SK-N-SH (cell line): ENCODE data around the gene SHMT2. TPM values are rescaled to one million over a fixed set of nuclear protein-coding genes. Genes with fewer than 3 reads are reported as not detected.

Experiments
- CTCF ChIA-PET: fragments of 300-600, 350-600 bp; formaldehyde crosslinking; extraction: SDS; loops from one replicate; lab custom pipeline; 2021; lab: Yijun Ruan, JAX
- POLR2A ChIA-PET: fragments of 350-600 bp; sonication (Branson Sonifier 250); formaldehyde crosslinking; extraction: SDS; loops from one replicate; lab custom pipeline; 2020; ENCODE audit warnings: antibody characterized with exemption, inconsistent platforms; lab: Yijun Ruan, JAX
- DNase-seq: peaks from one replicate; pipeline ENCODE4 v3.0.0; 2012
- H2AFZ ChIP-seq: fragments of 200-600 bp; sonication (generic); 2 replicates; pipeline ENCODE4 v1.8.1; 2016; ENCODE audit warnings: antibody characterized with exemption, mild to moderate bottlenecking, low read depth
- H3F3A ChIP-seq: fragments of 200-600 bp; sonication (generic); replicated peaks from 2 replicates; pipeline ENCODE3; 2016; ENCODE audit warnings: antibody characterized with exemption, mild to moderate bottlenecking; ENCODE audit not compliant: insufficient read depth
- H3K27ac ChIP-seq, 2 experiments: fragments of 200-500 bp in 1 of 2; fragments of 200-600 bp in 1 of 2; sonication (Bioruptor generic) in 1 of 2; sonication (generic), shearing (Covaris generic) in 1 of 2; 2 replicates each; pipeline versions ENCODE4 v1.5.1 to v1.6.1; 2014 to 2016; ENCODE audit warnings: low read depth in 2 of 2, inconsistent platforms in 1 of 2, low read length in 1 of 2, mild to moderate bottlenecking in 1 of 2, mixed read lengths in 1 of 2
- H3K27me3 ChIP-seq: fragments of 200-600 bp; sonication (generic), shearing (Covaris generic); 2 replicates; pipeline ENCODE4 v1.6.1; 2016; ENCODE audit warnings: mixed run types; ENCODE audit not compliant: insufficient read depth
- H3K36me3 ChIP-seq, 2 experiments: fragments of 200-500 bp in 1 of 2; fragments of 200-600 bp in 1 of 2; sonication (Bioruptor generic) in 1 of 2; sonication (generic) in 1 of 2; replicated peaks in 1 of 2; 2 replicates each; pipeline versions ENCODE3 to v1.5.1; 2014 to 2016; ENCODE audit warnings: low read length in 1 of 2, mild to moderate bottlenecking in 1 of 2; ENCODE audit not compliant: insufficient read depth in 2 of 2, control insufficient read depth in 1 of 2
- H3K4me1 ChIP-seq, 2 experiments: fragments of 200-500 bp in 1 of 2; fragments of 200-600 bp in 1 of 2; sonication (Bioruptor generic) in 1 of 2; sonication (generic), shearing (Covaris generic) in 1 of 2; 2 replicates each; pipeline versions ENCODE4 v1.5.1 to v1.6.1; 2014 to 2016; ENCODE audit warnings: low read depth in 1 of 2, low read length in 1 of 2, mixed run types in 1 of 2; ENCODE audit not compliant: insufficient read depth in 2 of 2, control insufficient read depth in 1 of 2
- H3K4me2 ChIP-seq: fragments of 200-600 bp; sonication (generic), shearing (Covaris generic); 2 replicates; pipeline ENCODE4 v1.6.1; 2017; ENCODE audit warnings: mixed run types
- H3K4me3 ChIP-seq, 2 experiments: fragments of 200-500 bp in 1 of 2; fragments of 200-600 bp in 1 of 2; sonication (Bioruptor generic) in 1 of 2; sonication (generic), shearing (Covaris generic) in 1 of 2; 2 replicates each; pipeline versions ENCODE4 v1.5.1 to v1.8.1; 2014 to 2016; ENCODE audit warnings: low read depth in 2 of 2, inconsistent platforms in 1 of 2, low read length in 1 of 2, mild to moderate bottlenecking in 1 of 2, mixed read lengths in 1 of 2, moderate library complexity in 1 of 2
- H3K79me2 ChIP-seq: fragments of 200-600 bp; sonication (generic); 2 replicates; pipeline ENCODE4 v1.8.1; 2017; ENCODE audit warnings: mild to moderate bottlenecking; ENCODE audit not compliant: insufficient read depth
- H3K9ac ChIP-seq: fragments of 200-600 bp; sonication (generic); 2 replicates; pipeline ENCODE4 v1.6.1; 2017; ENCODE audit warnings: mixed run types
- H3K9me2 ChIP-seq: fragments of 200-600 bp; sonication (generic); 2 replicates; pipeline ENCODE4 v1.6.1; 2017; ENCODE audit warnings: mixed run types
- H3K9me3 ChIP-seq: fragments of 200-600 bp; sonication (generic); 2 replicates; pipeline ENCODE4 v1.6.1; 2017; ENCODE audit warnings: mixed run types, mild to moderate bottlenecking, moderate library complexity
- H4K20me1 ChIP-seq: fragments of 200-600 bp; sonication (generic); 2 replicates; pipeline ENCODE4 v1.6.1; 2017; ENCODE audit warnings: mild to moderate bottlenecking, mixed run types; ENCODE audit not compliant: insufficient read depth
- CHD2 ChIP-seq: fragments of 150-350 bp; IDR thresholded peaks from 2 replicates; pipeline ENCODE4 v1.6.1; 2018; ENCODE audit warnings: low read length; ENCODE audit not compliant: partially characterized antibody
- ELF1 ChIP-seq: IDR thresholded peaks from 2 replicates; pipeline ENCODE4 v1.4.0; 2012
- EP300 ChIP-seq, 2 experiments: IDR thresholded peaks; 2 replicates each; pipeline versions ENCODE4 v1.4.0 to v1.6.1; 2012; ENCODE audit warnings: borderline replicate concordance in 1 of 2, low read depth in 1 of 2, low read length in 1 of 2
- EZH2phosphoT487 ChIP-seq: fragments of 200-600 bp; sonication (generic); IDR thresholded peaks from 2 replicates; pipeline ENCODE4 v1.6.1; 2017; ENCODE audit warnings: low read depth, mixed run types, mild to moderate bottlenecking, antibody characterized with exemption, moderate library complexity, borderline replicate concordance
- FOSL2 ChIP-seq: IDR thresholded peaks from 2 replicates; pipeline ENCODE4 v1.4.0; 2012; ENCODE audit warnings: low read depth, mild to moderate bottlenecking, moderate library complexity, borderline replicate concordance
- FOXJ3 ChIP-seq: sonication (generic); formaldehyde crosslinking; IDR thresholded peaks from 2 replicates; pipeline ENCODE4 v1.5.1; 2020; ENCODE audit warnings: mild to moderate bottlenecking, missing genetic modification reagents
- GATA2 ChIP-seq: sonication (generic); formaldehyde crosslinking; IDR thresholded peaks from 2 replicates; pipeline ENCODE4 v1.5.0; 2020; ENCODE audit warnings: mild to moderate bottlenecking, missing genetic modification reagents
- JUND ChIP-seq: IDR thresholded peaks from 2 replicates; pipeline ENCODE4 v1.4.0; 2012
- MAX ChIP-seq: IDR thresholded peaks from 2 replicates; pipeline ENCODE4 v1.4.0; 2012; ENCODE audit warnings: low read depth
- MEF2A ChIP-seq: IDR thresholded peaks from 2 replicates; pipeline ENCODE4 v1.4.0; 2012; ENCODE audit warnings: low read depth, borderline replicate concordance
- MXI1 ChIP-seq: IDR thresholded peaks from 2 replicates; pipeline ENCODE4 v1.6.1; 2012; ENCODE audit warnings: mild to moderate bottlenecking, low read depth, low read length, improper control_type of control experiment
- NFIC ChIP-seq: IDR thresholded peaks from 2 replicates; pipeline ENCODE4 v1.4.0; 2012; ENCODE audit warnings: borderline replicate concordance
- NRF1 ChIP-seq: IDR thresholded peaks from 2 replicates; pipeline ENCODE4 v1.6.1; 2012; ENCODE audit warnings: low read depth, mild to moderate bottlenecking, low read length
- PBX3 ChIP-seq: IDR thresholded peaks from 2 replicates; pipeline ENCODE4; 2012
- POLR2AphosphoS5 ChIP-seq: IDR thresholded peaks from 2 replicates; pipeline ENCODE4 v1.6.1; 2012; ENCODE audit warnings: low read depth, low read length
- RCOR1 ChIP-seq: fragments of 150-350 bp; IDR thresholded peaks from 2 replicates; pipeline ENCODE4 v1.6.1; 2017; ENCODE audit warnings: antibody characterized with exemption, low read length
- RFX5 ChIP-seq: IDR thresholded peaks from 2 replicates; pipeline ENCODE4 v1.6.1; 2012; ENCODE audit warnings: mild to moderate bottlenecking, improper control_type of control experiment, low read length
- RXRA ChIP-seq: IDR thresholded peaks from 2 replicates; pipeline ENCODE4 v1.4.0; 2012; ENCODE audit warnings: low read depth, mild to moderate bottlenecking, borderline replicate concordance
- SIN3A ChIP-seq: IDR thresholded peaks from 2 replicates; pipeline ENCODE4 v1.6.1; 2012; ENCODE audit warnings: low read depth, mild to moderate bottlenecking, low read length, moderate library complexity, borderline replicate concordance
- SMC3 ChIP-seq: IDR thresholded peaks from 2 replicates; pipeline ENCODE4 v1.6.1; 2012; ENCODE audit warnings: low read depth, low read length, improper control_type of control experiment
- TAF1 ChIP-seq: IDR thresholded peaks from 2 replicates; pipeline ENCODE4 v1.6.1; 2012; ENCODE audit warnings: low read depth, mild to moderate bottlenecking, low read length, moderate library complexity, borderline replicate concordance
- TCF12 ChIP-seq: IDR thresholded peaks from 2 replicates; pipeline ENCODE4 v1.4.0; 2012
- TEAD4 ChIP-seq: IDR thresholded peaks from 2 replicates; pipeline ENCODE4 v1.4.0; 2012; ENCODE audit warnings: mild to moderate bottlenecking, borderline replicate concordance; ENCODE audit not compliant: insufficient read depth
- USF1 ChIP-seq: IDR thresholded peaks from 2 replicates; pipeline ENCODE4 v1.4.0; 2012; ENCODE audit warnings: low read depth, borderline replicate concordance
- USF2 ChIP-seq: fragments of 150-350 bp; IDR thresholded peaks from 2 replicates; pipeline ENCODE4 v1.6.1; 2017; ENCODE audit warnings: antibody characterized with exemption, low read length, low read depth, borderline replicate concordance
- YY1 ChIP-seq: IDR thresholded peaks from 2 replicates; pipeline ENCODE4 v1.4.0; 2012; ENCODE audit warnings: low read depth, mild to moderate bottlenecking
- WGBS: methylation state at CpG from one replicate; pipeline ENCODE4 v1.1.6; 2017; ENCODE audit warnings: low lambda C conversion rate; 5-methylcytosine and 5-hydroxymethylcytosine counted together
- polyA plus RNA-seq, 3 experiments: library from polyadenylated mRNA; depleted of rRNA; stranded (reverse); fragments of >200 nt; gene quantifications; 2 replicates each; pipeline ENCODE4 v1.2.3, GENCODE V29; 2012
- TF ChIP-seq, protein P1 (sequence below): fragments of 150-350 bp; IDR thresholded peaks from 2 replicates; pipeline ENCODE4 v1.6.1; 2016; ENCODE audit warnings: mild to moderate bottlenecking, low read depth, low read length
- TF ChIP-seq, protein P2 (sequence below): fragments of 200-600 bp; sonication (generic); IDR thresholded peaks from 2 replicates; pipeline ENCODE4 v1.6.1; 2017; ENCODE audit warnings: antibody characterized with exemption, mild to moderate bottlenecking, moderate library complexity

SHMT2 gene
- polyA plus RNA-seq, 1 of the 3 experiments (the other 2 are of a cell fraction): 204 TPM

DNA sequence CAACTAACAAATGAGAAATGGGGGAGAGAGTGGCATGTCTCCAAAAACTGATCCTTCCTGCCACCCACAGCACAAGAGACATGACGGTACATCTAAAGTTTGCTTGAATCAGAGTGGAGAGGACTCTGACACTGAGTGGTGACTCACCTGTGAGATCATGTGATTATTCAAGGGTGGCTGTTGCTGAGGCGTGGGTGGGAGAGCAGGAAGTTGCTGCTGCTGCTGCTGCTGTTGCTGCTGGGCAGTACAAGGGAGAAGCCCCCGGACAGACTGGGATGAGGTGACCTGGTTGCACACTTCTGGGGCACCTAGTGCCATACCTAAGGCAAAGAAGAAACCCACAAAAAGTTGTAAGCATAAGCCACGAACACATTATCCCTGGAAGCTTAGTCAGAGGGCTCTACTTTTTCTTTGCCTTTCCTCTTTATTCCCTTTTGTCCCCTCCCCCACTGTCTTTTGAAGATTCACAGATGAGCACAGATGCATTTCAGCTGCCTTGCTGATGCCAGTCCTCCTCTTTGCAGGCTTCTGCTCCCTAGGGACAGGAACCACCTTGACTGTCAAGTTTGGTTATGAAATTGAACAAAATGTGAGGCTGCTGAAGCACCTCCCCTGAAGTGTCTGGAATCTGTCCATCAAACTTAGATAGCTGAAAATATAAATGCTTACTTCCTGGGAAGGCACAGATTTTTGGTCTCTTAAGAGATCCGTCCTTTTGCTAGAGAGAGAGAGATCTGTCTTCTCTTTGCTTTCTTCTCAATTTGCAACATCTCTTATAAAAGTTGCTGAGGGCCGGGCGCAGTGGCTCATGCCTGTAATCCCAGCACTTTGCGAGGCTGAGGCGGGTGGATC lies 50.9 kb downstream of the SHMT2 start:
- Histone ChIP-seq H3K9ac (peak overlapping the region; percentile 32; the same call in 1 of the 2 replicates), H3K9me3 (no peaks in the 10 kb centered on the region), H3K27me3 (no peaks in the 10 kb centered on the region), H3K36me3 (peaks cover 18 to 23% of the 10 kb centered on the region in 2 experiments), H3K27ac (peak overlapping the region; percentile 32 to 84), H3K4me2 (peak overlapping the region; percentile 78), H3K79me2 (no peaks in the 10 kb centered on the region; the same call in 1 of the 2 replicates), H2AFZ (peak overlapping the region; percentile 69; the same call in 1 of the 2 replicates), H3K9me2 (no peaks in the 10 kb centered on the region), H3K4me3 (peak overlapping the region in 1 of 2 experiments; percentile 30; a peak in 2 of 4 replicates), H3K4me1 (peaks cover 2 to 13% of the 10 kb centered on the region in 2 experiments; a peak in 2 of 4 replicates), H3F3A (peaks cover 19% of the 10 kb centered on the region), H4K20me1 (no peaks in the 10 kb centered on the region)
- CTCF ChIA-PET: interaction anchor here (1.0 to 3.1 kb wide), 3 partner anchors 17 to 176 kb away, joined by 3 to 9 read pairs (median 7); no protein-coding TSS in a partner anchor
- POLR2A ChIA-PET: no interaction called here
- whole genome bisulfite sequencing: 54% methylated on average over 9 of the region's 9 CpGs
- no peak for DNase-seq
- no peak for TF ChIP-seq USF2
- no peak for TF ChIP-seq MEF2A
- TF ChIP-seq JUND: peak; percentile 91
- no peak for TF ChIP-seq TEAD4
- 0 out of 2 replicates have a peak, but pooled peaks have one; percentile 19 for TF ChIP-seq TAF1
- no peak for TF ChIP-seq RFX5
- no peak for TF ChIP-seq MXI1
- no peak for TF ChIP-seq RCOR1
- TF ChIP-seq YY1: no peak
- TF ChIP-seq EP300 (IDR thresholded peaks at IDR 0.05; ENCODE audit: borderline replicate concordance in 1 of 2, low read depth in 1 of 2, low read length in 1 of 2): peak in 1 of 2 experiments; percentile 45; a peak in 1 of 4 replicates
- peak; percentile 95 for TF ChIP-seq PBX3
- TF ChIP-seq RXRA: no peak
- TF ChIP-seq POLR2AphosphoS5: peak; percentile 35; the same call in 1 of the 2 replicates
- no peak for TF ChIP-seq EZH2phosphoT487
- TF ChIP-seq SIN3A: 0 out of 2 replicates have a peak, but pooled peaks have one; percentile 61
- TF ChIP-seq MAX: no peak
- TF ChIP-seq FOSL2: peak; percentile 94
- no peak for TF ChIP-seq NRF1
- TF ChIP-seq USF1: peak; percentile 87
- TF ChIP-seq ELF1: peak; percentile 75
- no peak for TF ChIP-seq FOXJ3 (CRISPR knock-in tag)
- no peak for TF ChIP-seq GATA2 (CRISPR knock-in tag)
- TF ChIP-seq TCF12: peak; percentile 53
- TF ChIP-seq, protein P1, sequence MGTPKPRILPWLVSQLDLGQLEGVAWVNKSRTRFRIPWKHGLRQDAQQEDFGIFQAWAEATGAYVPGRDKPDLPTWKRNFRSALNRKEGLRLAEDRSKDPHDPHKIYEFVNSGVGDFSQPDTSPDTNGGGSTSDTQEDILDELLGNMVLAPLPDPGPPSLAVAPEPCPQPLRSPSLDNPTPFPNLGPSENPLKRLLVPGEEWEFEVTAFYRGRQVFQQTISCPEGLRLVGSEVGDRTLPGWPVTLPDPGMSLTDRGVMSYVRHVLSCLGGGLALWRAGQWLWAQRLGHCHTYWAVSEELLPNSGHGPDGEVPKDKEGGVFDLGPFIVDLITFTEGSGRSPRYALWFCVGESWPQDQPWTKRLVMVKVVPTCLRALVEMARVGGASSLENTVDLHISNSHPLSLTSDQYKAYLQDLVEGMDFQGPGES: no peak
- 0 out of 2 replicates have a peak, but pooled peaks have one; percentile 27 for TF ChIP-seq NFIC
- no peak for TF ChIP-seq CHD2
- TF ChIP-seq SMC3: no peak
- TF ChIP-seq, protein P2, sequence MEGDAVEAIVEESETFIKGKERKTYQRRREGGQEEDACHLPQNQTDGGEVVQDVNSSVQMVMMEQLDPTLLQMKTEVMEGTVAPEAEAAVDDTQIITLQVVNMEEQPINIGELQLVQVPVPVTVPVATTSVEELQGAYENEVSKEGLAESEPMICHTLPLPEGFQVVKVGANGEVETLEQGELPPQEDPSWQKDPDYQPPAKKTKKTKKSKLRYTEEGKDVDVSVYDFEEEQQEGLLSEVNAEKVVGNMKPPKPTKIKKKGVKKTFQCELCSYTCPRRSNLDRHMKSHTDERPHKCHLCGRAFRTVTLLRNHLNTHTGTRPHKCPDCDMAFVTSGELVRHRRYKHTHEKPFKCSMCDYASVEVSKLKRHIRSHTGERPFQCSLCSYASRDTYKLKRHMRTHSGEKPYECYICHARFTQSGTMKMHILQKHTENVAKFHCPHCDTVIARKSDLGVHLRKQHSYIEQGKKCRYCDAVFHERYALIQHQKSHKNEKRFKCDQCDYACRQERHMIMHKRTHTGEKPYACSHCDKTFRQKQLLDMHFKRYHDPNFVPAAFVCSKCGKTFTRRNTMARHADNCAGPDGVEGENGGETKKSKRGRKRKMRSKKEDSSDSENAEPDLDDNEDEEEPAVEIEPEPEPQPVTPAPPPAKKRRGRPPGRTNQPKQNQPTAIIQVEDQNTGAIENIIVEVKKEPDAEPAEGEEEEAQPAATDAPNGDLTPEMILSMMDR: no peak
